CD4-positive, alpha-beta T cell (primary cell): ENCODE measurements around the gene GABRD. TPM values are rescaled to one million over a fixed set of nuclear protein-coding genes. Genes with fewer than 3 reads are reported as not detected.

Experiments used
- ATAC-seq: fragments of 200-7000 bp; cut with Tn5 transposase; one replicate; pipeline ENCODE4 v1.10.0; 2022; ENCODE audit warnings: mild to moderate bottlenecking; ENCODE audit not compliant: poor library complexity
- CTCF ChIA-PET: fragments of 350-600 bp; sonication (Branson Sonifier 250); formaldehyde crosslinking; loops from one replicate; lab custom pipeline; 2021; ENCODE audit warnings: antibody characterized with exemption, inconsistent platforms; lab: Charles Lee
- POLR2A ChIA-PET: fragments of 350-600 bp; sonication (Branson Sonifier 250); formaldehyde crosslinking; loops from one replicate; lab custom pipeline; 2021; ENCODE audit warnings: antibody characterized with exemption, inconsistent platforms; lab: Charles Lee
- DNase-seq, 14 experiments: peaks; one replicate each; pipeline ENCODE4 v3.0.0-alpha.2; 2013 to 2020; ENCODE audit warnings: mixed read lengths in 2 of 14
- H3K27ac ChIP-seq, 2 donors: one replicate each; pipeline versions ENCODE4 v1.5.1 to v1.7.0; 2013; ENCODE audit warnings: low read length in 2 of 2, low read depth in 1 of 2, mild to moderate bottlenecking in 1 of 2
- H3K27me3 ChIP-seq, 2 experiments: 1 replicate in 1 of 2; 2 replicates in 1 of 2; pipeline versions ENCODE4 v1.6.1 to v1.7.0; 2013; ENCODE audit warnings: low read length in 2 of 2, control low read depth in 1 of 2, mild to moderate bottlenecking in 1 of 2, moderate library complexity in 1 of 2; ENCODE audit not compliant: insufficient read depth in 2 of 2, control insufficient read depth in 1 of 2
- H3K36me3 ChIP-seq: one replicate; pipeline ENCODE4 v1.6.1; 2013; ENCODE audit warnings: low read length, control low read depth; ENCODE audit not compliant: insufficient read depth
- H3K4me1 ChIP-seq: one replicate; pipeline ENCODE4 v1.6.1; 2013; ENCODE audit warnings: low read length, control low read depth; ENCODE audit not compliant: insufficient read depth
- H3K4me3 ChIP-seq: one replicate; pipeline ENCODE4 v1.5.1; 2013; ENCODE audit warnings: mild to moderate bottlenecking, low read length, moderate library complexity
- H3K9me3 ChIP-seq, 2 experiments: 1 replicate in 1 of 2; 2 replicates in 1 of 2; pipeline versions ENCODE4 v1.6.1 to v1.7.0; 2013; ENCODE audit warnings: low read length in 2 of 2, mild to moderate bottlenecking in 2 of 2, control low read depth in 1 of 2, moderate library complexity in 1 of 2; ENCODE audit not compliant: control insufficient read depth in 1 of 2, insufficient read depth in 1 of 2
- H3K27ac Mint-ChIP-seq: one replicate; pipeline ENCODE4 v1.8.0; 2020; ENCODE audit warnings: mixed read lengths
- H3K27me3 Mint-ChIP-seq: one replicate; pipeline ENCODE4 v1.8.0; 2021; ENCODE audit warnings: mixed read lengths
- H3K36me3 Mint-ChIP-seq: one replicate; pipeline ENCODE4 v1.8.0; 2021; ENCODE audit warnings: low read depth, mixed read lengths
- H3K4me1 Mint-ChIP-seq: one replicate; pipeline ENCODE4 v1.8.0; 2021; ENCODE audit warnings: low read depth, mixed read lengths
- H3K4me3 Mint-ChIP-seq: one replicate; pipeline ENCODE4 v1.8.0; 2020; ENCODE audit warnings: mild to moderate bottlenecking, mixed read lengths
- H3K9me3 Mint-ChIP-seq: one replicate; pipeline ENCODE4 v1.8.0; 2020; ENCODE audit warnings: mixed read lengths
- CTCF ChIP-seq: fragments of 200-600 bp; IDR thresholded peaks from one replicate; pipeline ENCODE4 v1.8.0; 2022; ENCODE audit warnings: antibody characterized with exemption, mild to moderate bottlenecking
- intact Hi-C, 2 experiments: fragments of 100-400 bp; cut with DNase I in 1 of 2; cut with micrococcal nuclease in 1 of 2; formaldehyde crosslinking; loops; one replicate each; pipeline versions ENCODE4 v1.15.1 to v1.9.0; 2023 to 2025; cut with DNase I, micrococcal nuclease
- total RNA-seq, 174 experiments: library from RNA in 2 of 174; stranded (reverse) in 2 of 174; gene quantifications; one replicate each; pipeline ENCODE4 v1.2.3 and lab custom pipeline; 2021 to 2026

GABRD gene
- total RNA-seq, 2 experiments from 2014 or later = 0.38 to 0.42 TPM

GRCh38 chr1:1994536-1994935, 24.6 kb upstream of the GABRD start:
- Histone ChIP-seq H3K27me3 (peaks cover 0 to under 1% of the 10 kb centered on the region in 2 experiments), H3K4me3 (no peak overlapping the region), H3K9me3 (no peaks in the 10 kb centered on the region), H3K27ac (no peak overlapping the region), H3K4me1 (peaks cover 5% of the 10 kb centered on the region), H3K36me3 (no peaks in the 10 kb centered on the region)
- Mint-ChIP-seq H3K4me3 (no peak overlapping the region), H3K4me1 (peaks cover 5% of the 10 kb centered on the region), H3K36me3 (no peaks in the 10 kb centered on the region), H3K9me3 (no peaks in the 10 kb centered on the region), H3K27ac (no peak overlapping the region), H3K27me3 (peaks cover 25% of the 10 kb centered on the region)
- CTCF ChIA-PET = no interaction called here
- DNase-seq (no peak), ATAC-seq (no peak)
- POLR2A ChIA-PET = no interaction called here
- no peak for TF ChIP-seq CTCF
- intact Hi-C loops = no loop called here

- no peak overlapping the region for H3K27ac Mint-ChIP-seq
- no peak overlapping the region for H3K4me3 Mint-ChIP-seq
- CTCF ChIA-PET = no interaction called here
Measured at GRCh38 chr1:1996207-1996651, 22.9 kb upstream of the GABRD start.

GRCh38 chr1:1997576-1997975, 21.6 kb upstream of the GABRD start:
- Histone ChIP-seq H3K27me3 (peaks cover 3 to 4% of the 10 kb centered on the region in 2 experiments), H3K9me3 (no peaks in the 10 kb centered on the region), H3K27ac (no peak overlapping the region), H3K4me3 (no peak overlapping the region), H3K4me1 (peaks cover 5% of the 10 kb centered on the region), H3K36me3 (no peaks in the 10 kb centered on the region)
- ChIA-PET CTCF (no interaction called here), POLR2A (no interaction called here)
- intact Hi-C loops = no loop called here
- H3K4me3 Mint-ChIP-seq = no peak overlapping the region
- ATAC-seq (no peak), DNase-seq (no peak)
- peaks cover 5% of the 10 kb centered on the region for H3K4me1 Mint-ChIP-seq
- H3K27me3 Mint-ChIP-seq = peaks cover 34% of the 10 kb centered on the region
- TF ChIP-seq CTCF = no peak
- H3K36me3 Mint-ChIP-seq = no peaks in the 10 kb centered on the region
- H3K27ac Mint-ChIP-seq = no peak overlapping the region
- no peaks in the 10 kb centered on the region for H3K9me3 Mint-ChIP-seq

More at GRCh38 chr1:1996207-1996651, 22.9 kb upstream of the GABRD start:
- Mint-ChIP-seq H3K36me3 (no peaks in the 10 kb centered on the region), H3K4me1 (peaks cover 5% of the 10 kb centered on the region), H3K9me3 (no peaks in the 10 kb centered on the region), H3K27me3 (peaks cover 26% of the 10 kb centered on the region)
- Histone ChIP-seq H3K4me1 (peaks cover 5% of the 10 kb centered on the region), H3K27me3 (no peaks in the 10 kb centered on the region), H3K4me3 (no peak overlapping the region), H3K9me3 (no peaks in the 10 kb centered on the region), H3K36me3 (no peaks in the 10 kb centered on the region), H3K27ac (no peak overlapping the region)
- intact Hi-C loops = no loop called here
- POLR2A ChIA-PET = interaction anchor here (0.7 kb wide), 1 partner anchor 120 kb away, joined by 5 read pairs; no protein-coding TSS in a partner anchor
- ATAC-seq (no peak), DNase-seq (peak in 2 of 14 experiments; percentile 7 to 19)
- no peak for TF ChIP-seq CTCF
